Pulmonary artery endothelial cell (primary cell): ENCODE results near the gene KRTAP23-1. TPM values are rescaled to one million over a fixed set of nuclear protein-coding genes. Genes with fewer than 3 reads are reported as not detected.

Experiments used
- DNase-seq: peaks from one replicate; pipeline ENCODE4 v3.0.0-alpha.2; 2011; ENCODE audit warnings: low read depth, low spot score
- total RNA-seq: library from RNA; depleted of rRNA; stranded (reverse); fragments of >200 nt; gene quantifications from 2 replicates; pipeline ENCODE4 v1.2.3, GENCODE V29; 2014

Gene KRTAP23-1, protein sequence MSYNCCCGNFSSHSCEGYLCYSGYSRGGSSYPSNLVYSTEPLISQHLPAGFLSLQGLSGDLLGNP
- total RNA-seq = not detected in 2 replicates

GRCh38 chr21:30348506-30348905 is at the start of gene KRTAP23-1:
KRTAP23-1 (minus strand) TSS chr21:30348606; CDS start chr21:30348606, 0 bp downstream.
- no peak for DNase-seq

DNA sequence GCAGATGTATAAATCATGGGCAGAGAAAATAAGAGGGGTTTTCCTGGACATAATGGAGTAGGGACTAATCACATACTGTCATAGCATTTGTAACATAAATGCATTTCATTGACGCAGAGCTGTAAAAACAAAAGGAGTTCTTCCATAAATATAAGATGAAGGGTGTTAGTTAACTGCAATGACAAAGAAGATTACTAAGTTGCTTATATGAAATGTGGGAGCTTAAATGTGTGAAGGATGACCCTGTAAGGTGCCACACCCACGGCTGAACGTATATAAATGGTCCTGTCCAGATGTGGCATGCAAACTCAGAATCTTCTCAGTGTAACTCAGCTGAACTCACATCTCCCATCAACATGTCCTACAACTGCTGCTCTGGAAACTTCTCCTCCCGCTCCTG is 47.3 kb upstream of the KRTAP23-1 start, which contains the start of gene KRTAP13-1:
Gene KRTAP13-1, plus strand, starts transcription at position 301 of the 400 bp plus-strand sequence. Its CDS starts 56 bp downstream, at position 357.
- no peak for DNase-seq

GRCh38 chr21:30391492-30392025 is 43.2 kb upstream of the KRTAP23-1 start:
- DNase-seq = no peak

DNA sequence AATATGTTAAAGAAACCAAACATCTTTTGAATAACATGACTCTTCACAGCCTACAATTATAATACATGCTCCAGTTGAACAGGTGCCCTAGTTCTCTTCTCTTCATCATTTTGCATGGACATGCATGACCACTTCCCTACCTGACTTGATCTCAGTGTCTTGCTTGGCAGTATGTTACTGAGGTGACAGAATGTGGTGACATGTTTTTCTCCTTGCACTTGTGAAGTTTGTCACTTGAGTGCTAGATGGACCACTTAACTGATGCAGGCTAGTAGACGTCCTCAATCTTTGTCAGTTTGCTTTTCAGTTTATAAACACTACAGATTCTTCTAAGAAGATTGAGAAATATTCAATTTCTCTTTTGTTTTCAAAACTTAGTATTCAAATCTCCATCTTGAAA is 33.8 kb upstream of the KRTAP23-1 start:
- DNase-seq = no peak

- no peak for DNase-seq
Measured at GRCh38 chr21:30372139-30372770, 23.8 kb upstream of the KRTAP23-1 start, which contains the start of gene KRTAP13-2. KRTAP13-2 (minus strand) TSS chr21:30372271; CDS start chr21:30372213, 58 bp downstream.

DNA sequence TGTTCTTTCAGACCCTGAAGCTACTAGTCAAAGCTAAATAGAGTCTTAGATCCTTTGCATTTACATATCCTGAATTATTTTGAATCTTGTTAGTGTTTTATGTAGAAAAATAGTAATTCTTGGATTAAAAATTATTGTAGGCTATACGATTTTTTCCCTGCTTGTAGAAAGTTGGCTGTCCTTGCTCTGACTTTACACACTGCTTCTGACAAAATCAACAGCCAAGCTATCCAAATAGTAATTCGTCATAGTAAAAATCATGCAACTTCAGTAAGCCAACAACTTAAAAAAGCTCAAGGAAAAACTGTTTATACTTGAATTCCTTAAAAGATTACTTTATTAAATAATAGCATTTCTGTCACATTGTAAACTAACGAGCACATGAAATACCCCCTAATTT is 7.5 kb upstream of the KRTAP23-1 start:
- no peak for DNase-seq

- DNase-seq = no peak
Measured at GRCh38 chr21:30354308-30355005, 6.1 kb upstream of the KRTAP23-1 start.

DNA sequence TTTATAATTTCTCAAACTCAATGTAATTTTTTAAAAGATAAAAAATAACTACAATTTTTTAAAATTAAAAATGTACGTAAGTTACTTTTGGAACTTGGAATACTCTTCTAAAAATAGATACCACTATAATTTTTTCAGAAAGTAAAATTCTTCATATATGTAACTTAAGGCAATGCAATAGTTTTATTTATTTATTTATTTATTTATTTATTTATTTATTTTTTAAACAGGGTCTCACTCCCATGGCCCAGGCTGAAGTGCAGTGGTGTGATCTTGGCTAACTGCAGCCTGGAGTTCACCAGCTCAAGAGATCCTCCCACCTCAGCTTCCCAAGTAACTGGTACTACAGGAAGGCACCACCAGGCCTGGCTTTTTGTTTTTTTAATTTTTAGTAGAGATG is 3.1 kb upstream of the KRTAP23-1 start:
- no peak for DNase-seq

GRCh38 chr21:30349572-30349971 is 1.2 kb upstream of the KRTAP23-1 start:
- no peak for DNase-seq

DNA sequence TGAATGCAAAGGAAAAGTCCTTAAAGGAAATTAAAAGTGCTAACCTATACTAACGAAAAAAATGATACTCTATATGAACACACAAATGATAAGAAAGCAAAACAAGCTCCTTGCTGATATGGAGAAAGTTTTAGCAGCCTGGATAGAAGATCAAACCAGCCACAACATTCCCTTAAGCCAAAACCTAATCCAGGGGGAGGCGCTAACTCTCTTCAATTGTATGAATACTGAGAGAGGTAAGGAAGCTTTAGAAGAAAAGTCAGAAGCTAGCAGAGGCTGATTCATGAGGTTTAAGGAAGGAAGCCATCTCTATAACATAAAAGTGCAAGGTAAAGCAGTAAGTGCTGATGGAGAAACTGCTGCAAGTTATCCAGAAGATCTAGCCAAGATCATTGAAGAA is 3.4 kb downstream of the KRTAP23-1 start:
- no peak for DNase-seq

DNA sequence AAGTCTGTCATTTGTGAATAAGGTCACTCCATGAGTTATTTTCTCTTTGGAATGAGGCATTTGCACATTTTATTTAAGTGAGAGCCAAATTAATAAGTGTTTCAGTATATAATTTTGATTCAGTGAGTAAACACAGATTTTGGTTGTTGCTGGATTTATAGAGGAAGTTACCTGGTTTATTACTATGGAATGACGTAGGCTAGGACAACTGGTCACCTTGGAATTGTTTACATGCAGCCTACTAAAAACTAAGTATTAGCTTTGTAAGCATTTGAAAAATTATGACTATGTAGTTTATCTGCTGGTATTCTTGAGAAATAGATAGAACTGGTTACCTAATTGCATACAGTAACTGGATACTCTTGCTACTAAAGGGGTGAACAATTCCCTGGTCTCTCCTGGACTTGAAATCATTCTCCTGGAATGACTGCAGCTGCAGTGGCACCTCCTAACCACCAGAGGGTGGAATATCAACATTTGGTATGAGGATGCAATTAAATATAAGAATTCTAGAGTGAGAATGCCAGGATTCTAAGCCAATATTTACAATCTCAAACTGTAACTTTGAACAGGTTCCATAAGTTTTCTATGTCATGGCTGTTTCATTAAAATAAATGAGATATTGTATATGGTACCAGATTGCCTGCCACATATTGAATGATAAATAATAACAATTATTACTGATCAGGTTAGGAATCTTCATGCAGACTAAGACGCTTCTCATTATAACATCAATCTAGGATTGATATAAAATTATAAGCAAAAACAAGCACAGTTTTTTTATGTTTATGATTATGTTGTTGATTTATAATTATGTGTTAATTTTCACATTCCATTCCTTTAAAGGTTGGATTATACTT is 7.5 kb downstream of the KRTAP23-1 start:
- DNase-seq = no peak

- DNase-seq = no peak
Measured at GRCh38 chr21:30338717-30339116, 9.7 kb downstream of the KRTAP23-1 start.

DNA sequence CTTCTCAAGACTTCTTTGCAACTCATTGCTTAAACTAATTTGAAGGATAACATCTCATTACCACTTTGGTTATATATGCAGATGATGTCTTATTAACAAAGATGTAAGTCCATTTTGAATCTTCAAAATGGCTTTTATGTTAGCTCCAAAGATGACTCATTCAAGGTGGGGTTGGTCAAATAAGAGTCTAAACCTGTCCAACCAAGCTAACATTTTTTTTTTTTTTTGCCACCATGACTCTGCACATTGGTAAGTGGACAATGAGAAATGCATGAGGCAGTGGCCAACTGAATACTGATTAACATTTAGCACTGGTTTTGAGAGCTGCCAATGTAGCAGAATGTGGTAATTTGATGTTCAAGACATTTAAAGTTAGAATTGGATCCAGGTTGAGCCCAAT is 10.6 kb downstream of the KRTAP23-1 start:
- DNase-seq = no peak

DNA sequence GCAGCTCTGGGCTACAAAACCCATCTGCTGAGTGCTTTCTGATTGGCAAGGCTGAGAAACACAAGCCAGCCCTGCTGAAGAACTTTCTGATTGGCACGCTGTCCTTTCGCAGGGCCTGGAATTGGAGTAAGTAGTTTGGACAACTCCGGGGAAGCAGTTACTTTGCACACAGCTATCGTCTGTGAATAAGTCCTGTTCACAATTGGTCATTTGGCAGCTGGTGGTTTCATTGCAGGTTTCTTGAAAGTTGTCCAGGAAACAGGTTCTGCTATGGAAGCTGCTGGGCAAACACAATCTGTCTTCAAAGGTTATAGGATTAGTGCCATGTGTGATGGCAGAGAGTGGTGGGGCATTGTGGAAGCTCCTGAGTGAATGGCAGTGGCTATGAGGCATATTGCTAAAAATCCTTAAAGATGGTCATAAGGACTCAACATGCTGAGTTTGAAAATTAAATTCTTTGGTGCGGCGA is 11.1 kb downstream of the KRTAP23-1 start, which contains the start of gene KRTAP27-1:
Gene KRTAP27-1, minus strand, starts transcription at position 419 of the 469 bp plus-strand sequence. Its CDS starts 26 bp downstream, at position 393.
- DNase-seq = no peak

GRCh38 chr21:30336596-30336995 is 11.8 kb downstream of the KRTAP23-1 start:
- no peak for DNase-seq

DNA sequence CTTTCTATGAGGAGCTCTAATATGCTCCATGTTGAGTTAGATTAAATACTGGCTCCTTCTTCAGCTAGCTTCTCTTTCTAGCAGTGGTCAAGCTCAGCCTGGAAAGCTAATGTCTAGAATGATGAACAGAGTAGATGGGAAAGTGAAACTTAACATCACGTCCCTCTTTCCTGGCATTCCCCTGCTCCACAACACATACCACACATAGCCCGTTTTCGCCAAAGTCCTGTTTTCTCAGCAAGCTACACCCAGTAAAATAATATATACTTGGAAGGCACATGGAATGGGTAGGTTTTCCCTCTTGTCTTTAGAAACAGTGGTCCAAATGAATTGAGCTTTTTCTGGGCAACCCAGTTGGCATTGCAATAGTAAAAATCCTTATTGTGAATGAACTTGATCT is 14.7 kb downstream of the KRTAP23-1 start:
- DNase-seq = no peak

DNA sequence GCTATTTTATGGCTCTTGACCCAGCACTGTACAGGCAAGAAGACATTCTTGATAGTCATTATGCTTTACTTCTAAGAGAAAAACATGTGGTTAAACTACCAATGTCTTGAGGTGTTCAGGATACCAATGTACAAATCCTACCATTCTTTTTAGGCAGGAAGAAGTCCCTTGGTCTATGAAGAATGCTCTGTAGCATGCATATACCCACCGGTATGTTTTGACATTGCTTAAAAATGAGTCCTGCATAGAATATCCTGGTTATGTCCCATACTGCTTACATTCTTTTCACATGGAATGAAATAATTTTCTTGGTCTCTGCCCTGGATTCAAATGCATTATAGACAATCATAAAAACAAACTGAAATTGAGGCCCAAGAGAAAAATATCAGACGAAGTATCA is 15.7 kb downstream of the KRTAP23-1 start:
- DNase-seq = no peak

- DNase-seq = no peak
Measured at GRCh38 chr21:30329203-30329875, 19.1 kb downstream of the KRTAP23-1 start.

DNA sequence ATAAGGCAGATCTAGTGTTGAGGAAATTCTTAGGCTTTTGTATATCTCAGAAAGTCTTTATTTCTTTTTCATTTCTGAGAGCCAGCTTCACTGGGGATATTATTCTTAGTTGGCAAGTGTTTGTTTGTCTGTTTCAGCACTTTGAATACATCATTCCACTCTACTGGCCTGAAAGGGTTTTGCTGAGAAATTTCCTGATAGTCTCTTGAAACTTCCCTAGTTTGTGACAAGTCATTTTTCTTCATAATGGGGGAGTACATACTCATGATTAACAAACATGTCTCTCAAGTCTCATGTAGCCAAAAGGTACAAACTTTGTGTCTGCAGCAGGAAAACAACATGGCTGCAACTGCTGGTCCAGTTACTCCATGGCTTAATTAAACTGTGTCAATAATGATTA is 22.0 kb downstream of the KRTAP23-1 start:
- no peak for DNase-seq

GRCh38 chr21:30320215-30320614 is 28.2 kb downstream of the KRTAP23-1 start, which contains the start of gene KRTAP26-1:
KRTAP26-1 (minus strand) TSS chr21:30320315; CDS start chr21:30320035, 280 bp downstream.
- no peak for DNase-seq

DNA sequence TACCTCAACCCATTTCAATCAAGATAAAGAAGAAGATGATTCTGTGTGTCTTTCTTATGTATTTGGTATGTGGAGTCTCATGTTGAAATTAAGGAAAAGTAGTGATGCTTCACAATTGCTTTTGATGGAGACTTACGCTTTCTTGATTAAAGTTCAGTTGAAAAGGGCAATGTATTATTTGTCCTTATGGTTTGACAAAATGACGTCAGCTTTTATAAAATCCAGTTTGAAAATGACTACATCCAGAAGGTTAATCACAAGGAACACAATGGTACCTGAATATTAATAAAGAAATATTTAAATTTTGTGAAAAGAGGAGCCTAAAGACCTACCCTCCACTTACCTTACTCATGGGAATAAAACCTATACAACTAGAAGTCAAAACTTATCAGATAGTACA is 32.7 kb downstream of the KRTAP23-1 start:
- DNase-seq = no peak
